ENCODE results near the gene NCEH1.

DNA sequence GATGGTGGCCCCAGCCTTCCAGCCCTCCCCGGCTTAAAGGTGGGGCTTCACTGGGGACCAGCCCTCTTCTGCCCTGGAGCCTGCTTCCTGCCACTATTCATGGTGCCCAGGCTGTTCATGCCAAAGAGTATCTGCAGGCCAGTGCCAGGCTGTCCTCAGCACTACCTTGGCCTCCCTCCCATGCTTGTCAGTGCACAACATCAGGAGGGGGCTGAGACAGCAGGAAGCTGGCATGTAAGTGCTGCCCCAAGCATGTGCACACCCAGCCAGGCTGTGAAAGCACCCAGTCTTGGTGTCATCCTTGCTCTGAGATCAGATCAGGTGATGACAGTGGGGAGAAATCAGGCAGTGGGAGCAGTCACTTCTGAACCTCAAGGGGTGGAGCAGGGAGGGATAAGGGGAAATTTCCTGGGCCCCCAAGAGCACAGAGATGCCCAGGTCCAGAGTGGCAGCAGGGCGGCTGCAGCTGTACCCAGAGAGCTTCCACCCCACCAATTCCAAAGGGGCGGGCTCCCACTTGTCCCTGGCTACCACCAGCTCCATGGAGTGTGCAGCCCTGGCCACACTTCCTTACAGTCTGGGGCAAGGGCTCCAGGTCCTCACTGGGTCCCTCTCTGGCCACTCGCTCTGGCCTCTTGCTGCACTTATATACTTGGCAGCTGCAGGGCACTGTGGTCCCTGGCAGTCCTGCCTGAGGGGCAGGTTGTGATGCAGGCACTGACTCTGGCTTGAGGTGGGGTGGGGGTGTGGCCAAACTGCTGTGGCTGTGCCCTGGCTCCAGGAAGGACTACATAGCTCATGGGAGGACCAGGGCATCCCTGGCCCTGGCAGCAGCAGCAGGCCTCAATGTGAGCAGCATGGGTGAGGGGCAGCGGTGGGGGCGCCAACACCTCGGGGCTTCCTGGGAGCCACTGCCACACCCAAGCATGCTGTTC lies 96.3 kb downstream of the NCEH1 start:
- TF ChIP-seq SUZ12 (IDR thresholded peaks at IDR 0.05; ENCODE audit: extremely low read depth, insufficient read depth, insufficient read length) = no peak
- no peak for TF ChIP-seq YY1 (IDR thresholded peaks at IDR 0.05; ENCODE audit: insufficient read depth, insufficient read length)
- no peak for TF ChIP-seq ZNF274 (IDR thresholded peaks at IDR 0.05; ENCODE audit: low read depth, low read length)

Data from NT2/D1 (cell line).